Prostate gland (tissue), 2 donors: ENCODE results near the gene ARL6IP5. TPM values are rescaled to one million over a fixed set of nuclear protein-coding genes. Genes with fewer than 3 reads are reported as not detected.

Experiments used
- DNase-seq: peaks from one replicate; pipeline ENCODE4 v3.0.0-alpha.2; 2019; ENCODE audit warnings: low spot score
- H3K27ac ChIP-seq, 2 donors: fragments of 200-600 bp; sonication (generic); 2 replicates each; pipeline ENCODE4 v1.5.1; 2017 to 2019
- H3K27me3 ChIP-seq: fragments of 200-600 bp; sonication (generic); replicated peaks from 2 replicates; pipeline ENCODE4 v1.5.1; 2019; ENCODE audit not compliant: insufficient read depth
- H3K36me3 ChIP-seq, 2 donors: fragments of 200-600 bp; sonication (generic); 1 replicate in 1 of 2; 2 replicates in 1 of 2; pipeline versions ENCODE4 v1.5.1 to v1.8.1; 2017 to 2019
- H3K4me1 ChIP-seq: fragments of 200-600 bp; sonication (generic); replicated peaks from 2 replicates; pipeline ENCODE4 v1.5.1; 2019
- H3K4me3 ChIP-seq, 2 donors: fragments of 200-600 bp; sonication (generic); 2 replicates each; pipeline ENCODE4 v1.5.1; 2017 to 2019
- H3K9me3 ChIP-seq: fragments of 200-600 bp; sonication (generic); 2 replicates; pipeline ENCODE4 v1.5.1; 2017
- POLR2A ChIP-seq: fragments of 450-650 bp; IDR thresholded peaks from one replicate; pipeline ENCODE4 v1.6.1; 2016; ENCODE audit warnings: antibody characterized with exemption, mild to moderate bottlenecking
- POLR2AphosphoS5 ChIP-seq: sonication (generic); formaldehyde crosslinking; IDR thresholded peaks from one replicate; pipeline ENCODE4 v1.6.1; 2017; ENCODE audit warnings: antibody characterized with exemption
- WGBS: methylation state at CpG from one replicate; pipeline ENCODE4 v1.1.5; 2018; 5-methylcytosine and 5-hydroxymethylcytosine counted together
- intact Hi-C: fragments of 100-400 bp; cut with DNase I; formaldehyde crosslinking; loops from one replicate; pipeline ENCODE4 v1.14.2; 2022
- total RNA-seq, 2 donors: library from RNA; depleted of rRNA; stranded (reverse); fragments of >200 nt; gene quantifications; one replicate each; pipeline ENCODE4 v1.1.0, GENCODE V29; 2016
- TF ChIP-seq, protein P1 (sequence below), 4 experiments: fragments of 200-600 bp in 2 of 4; fragments of 450-650 bp in 2 of 4; sonication (generic) in 2 of 4; IDR thresholded peaks; 1 replicate in 3 of 4; 2 replicates in 1 of 4; pipeline ENCODE4 v1.5.1; 2016 to 2019; ENCODE audit warnings: antibody characterized with exemption in 4 of 4, mild to moderate bottlenecking in 2 of 4, moderate library complexity in 2 of 4

The ARL6IP5 gene, protein sequence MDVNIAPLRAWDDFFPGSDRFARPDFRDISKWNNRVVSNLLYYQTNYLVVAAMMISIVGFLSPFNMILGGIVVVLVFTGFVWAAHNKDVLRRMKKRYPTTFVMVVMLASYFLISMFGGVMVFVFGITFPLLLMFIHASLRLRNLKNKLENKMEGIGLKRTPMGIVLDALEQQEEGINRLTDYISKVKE
- 100 to 1,000 TPM; 102 to 169 TPM for total RNA-seq

DNA sequence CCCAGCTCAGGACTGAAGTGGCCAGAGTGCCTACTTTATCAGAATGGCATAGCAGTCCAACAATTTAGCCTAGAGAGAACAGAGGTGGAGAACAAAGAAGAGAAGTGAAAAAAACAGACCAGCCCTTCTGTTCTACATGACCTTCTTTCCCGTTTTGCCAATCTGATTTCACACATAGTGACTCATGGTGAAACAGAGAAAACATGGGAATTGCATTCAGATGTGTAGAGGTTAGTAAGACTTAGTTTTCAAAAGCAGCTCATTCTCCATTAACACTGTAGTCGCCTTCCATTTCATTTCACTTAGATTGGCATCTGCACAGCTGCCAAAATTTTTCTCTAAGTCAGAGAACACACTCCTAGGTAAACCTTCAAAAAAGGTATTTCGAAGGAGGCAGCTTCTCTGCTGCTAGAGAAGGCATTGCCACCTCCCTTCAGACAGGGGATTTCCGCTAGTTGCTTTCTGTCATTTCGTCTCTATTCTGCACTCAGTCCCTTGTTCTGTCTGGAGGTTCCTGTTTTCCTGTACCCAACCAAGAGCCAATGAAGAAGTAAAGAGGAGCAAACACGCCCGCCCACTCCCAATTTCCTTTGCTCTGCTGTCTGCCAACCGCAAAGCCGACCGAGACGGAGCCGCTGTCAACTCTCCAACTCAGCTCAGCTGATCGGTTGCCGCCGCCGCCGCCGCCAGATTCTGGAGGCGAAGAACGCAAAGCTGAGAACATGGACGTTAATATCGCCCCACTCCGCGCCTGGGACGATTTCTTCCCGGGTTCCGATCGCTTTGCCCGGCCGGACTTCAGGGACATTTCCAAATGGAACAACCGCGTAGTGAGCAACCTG lies at the start of gene ARL6IP5:
Gene ARL6IP5, plus strand, starts transcription at position 612 of the 842 bp plus-strand sequence. Its CDS starts 111 bp downstream, at position 723.
- Histone ChIP-seq H3K27ac (peak within 1 kb of the TSS; percentile 92), H3K36me3 (no peaks in the 10 kb centered on the region), H3K9me3 (no peaks in the 10 kb centered on the region), H3K4me3 (peak within 1 kb of the TSS; percentile 71 to 88), H3K27me3 (no peaks in the 10 kb centered on the region), H3K4me1 (peaks cover 16% of the 10 kb centered on the region)
- WGBS: 2% methylated on average over 29 of the region's 32 CpGs
- TF ChIP-seq POLR2AphosphoS5 (peak; percentile 90), POLR2A (peak; percentile 70)
- TF ChIP-seq, protein P1, sequence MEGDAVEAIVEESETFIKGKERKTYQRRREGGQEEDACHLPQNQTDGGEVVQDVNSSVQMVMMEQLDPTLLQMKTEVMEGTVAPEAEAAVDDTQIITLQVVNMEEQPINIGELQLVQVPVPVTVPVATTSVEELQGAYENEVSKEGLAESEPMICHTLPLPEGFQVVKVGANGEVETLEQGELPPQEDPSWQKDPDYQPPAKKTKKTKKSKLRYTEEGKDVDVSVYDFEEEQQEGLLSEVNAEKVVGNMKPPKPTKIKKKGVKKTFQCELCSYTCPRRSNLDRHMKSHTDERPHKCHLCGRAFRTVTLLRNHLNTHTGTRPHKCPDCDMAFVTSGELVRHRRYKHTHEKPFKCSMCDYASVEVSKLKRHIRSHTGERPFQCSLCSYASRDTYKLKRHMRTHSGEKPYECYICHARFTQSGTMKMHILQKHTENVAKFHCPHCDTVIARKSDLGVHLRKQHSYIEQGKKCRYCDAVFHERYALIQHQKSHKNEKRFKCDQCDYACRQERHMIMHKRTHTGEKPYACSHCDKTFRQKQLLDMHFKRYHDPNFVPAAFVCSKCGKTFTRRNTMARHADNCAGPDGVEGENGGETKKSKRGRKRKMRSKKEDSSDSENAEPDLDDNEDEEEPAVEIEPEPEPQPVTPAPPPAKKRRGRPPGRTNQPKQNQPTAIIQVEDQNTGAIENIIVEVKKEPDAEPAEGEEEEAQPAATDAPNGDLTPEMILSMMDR (IDR thresholded peaks at IDR 0.05): no peak
- intact Hi-C loops: no loop called here
- DNase-seq: peak; percentile 94

DNA sequence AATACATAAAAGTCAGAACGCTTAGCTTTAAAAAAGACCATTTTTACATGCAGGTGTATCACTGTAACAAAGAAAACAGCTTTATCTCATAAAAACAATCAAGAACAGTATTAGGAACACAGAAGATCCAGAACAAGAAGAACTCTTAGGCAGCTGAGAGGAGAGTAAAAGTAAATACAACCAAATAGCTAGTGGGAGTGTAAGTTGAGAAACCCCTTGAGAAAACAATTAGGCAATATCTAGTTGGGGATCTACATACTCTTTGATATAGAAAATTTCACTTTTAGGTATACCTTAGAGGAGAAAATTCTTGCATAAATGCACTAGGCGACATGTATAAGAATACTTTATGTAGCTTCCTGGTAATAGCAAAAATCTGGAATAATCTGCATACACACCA lies 40.1 kb upstream of the ARL6IP5 start:
- Histone ChIP-seq H3K4me3 (no peak overlapping the region), H3K9me3 (no peaks in the 10 kb centered on the region), H3K4me1 (no peaks in the 10 kb centered on the region), H3K27ac (no peak overlapping the region), H3K27me3 (no peaks in the 10 kb centered on the region), H3K36me3 (no peaks in the 10 kb centered on the region)
- WGBS: 82% methylated on average over 2 of the region's 2 CpGs
- DNase-seq: no peak
- intact Hi-C loops: no loop called here
- no peak for TF ChIP-seq POLR2A
- TF ChIP-seq, protein P1 (IDR thresholded peaks at IDR 0.05): no peak
- TF ChIP-seq POLR2AphosphoS5: no peak

DNA sequence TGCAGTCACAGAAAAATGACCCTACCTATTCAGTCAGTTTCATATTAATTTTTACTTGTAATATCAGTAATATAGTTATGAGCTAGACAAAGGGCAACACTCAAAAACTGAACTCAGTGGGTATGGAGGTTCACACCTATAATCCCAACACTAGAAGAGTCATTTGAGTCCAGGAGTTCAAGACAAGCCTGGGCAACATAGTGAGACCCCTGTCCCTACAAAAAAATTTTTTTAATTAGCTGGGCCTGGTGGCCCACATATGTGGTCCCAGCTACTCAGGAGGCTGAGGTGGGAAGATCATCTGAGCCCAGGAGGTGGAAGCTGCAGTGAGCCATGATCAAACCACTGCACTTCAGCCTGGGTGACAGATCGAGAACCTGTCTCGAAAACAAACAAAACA lies 35.7 kb upstream of the ARL6IP5 start:
- no peak overlapping the region for H3K27ac ChIP-seq
- intact Hi-C loops: no loop called here
- H3K4me1 ChIP-seq: no peaks in the 10 kb centered on the region
- no peak overlapping the region for H3K4me3 ChIP-seq
- no peak for DNase-seq
- 91% methylated on average over 2 of the region's 2 CpGs for WGBS
- no peaks in the 10 kb centered on the region for H3K36me3 ChIP-seq
- no peaks in the 10 kb centered on the region for H3K27me3 ChIP-seq
- no peak for TF ChIP-seq POLR2A
- TF ChIP-seq, protein P1 (IDR thresholded peaks at IDR 0.05): no peak
- no peak for TF ChIP-seq POLR2AphosphoS5
- no peaks in the 10 kb centered on the region for H3K9me3 ChIP-seq

DNA sequence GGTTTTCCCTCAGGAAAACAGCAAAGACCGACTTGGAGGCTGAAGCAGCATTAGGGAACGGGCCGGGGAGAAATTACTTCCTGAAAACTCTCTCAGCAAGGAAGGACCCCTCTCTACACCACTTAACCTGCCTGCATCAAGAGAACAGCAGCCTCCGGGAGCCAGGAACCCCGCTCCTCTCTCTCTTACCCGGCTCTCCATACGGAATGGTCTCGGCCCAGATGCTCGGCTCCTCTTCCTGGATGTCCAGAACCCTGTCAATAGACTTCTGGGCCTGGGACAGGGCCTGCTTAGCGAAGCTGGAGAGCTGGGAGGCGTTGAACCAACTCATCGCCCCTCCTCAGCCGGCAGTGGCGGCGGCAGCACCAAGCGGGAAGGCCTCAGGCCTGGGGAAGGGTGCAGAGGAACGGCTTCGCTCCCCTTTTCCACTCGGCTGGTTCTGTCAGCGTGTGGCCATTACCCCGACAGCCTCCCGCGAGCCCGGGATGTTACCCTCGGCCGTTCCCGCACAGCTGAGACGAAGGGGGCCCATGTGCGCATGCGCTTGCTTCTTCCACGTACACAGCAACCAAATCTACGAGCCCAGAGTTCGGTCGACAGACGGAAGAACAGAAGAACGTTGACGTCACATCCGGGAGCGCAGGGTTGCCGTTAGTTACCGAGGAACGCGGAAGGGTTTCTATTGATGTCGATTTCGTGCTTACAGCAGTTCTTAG lies 32.8 kb upstream of the ARL6IP5 start, which contains the start of gene TMF1:
Gene TMF1, minus strand, starts transcription at position 578 of the 716 bp plus-strand sequence. Its CDS starts 247 bp downstream, at position 331.
- no peaks in the 10 kb centered on the region for H3K36me3 ChIP-seq
- H3K4me3 ChIP-seq: peak within 1 kb of the TSS; percentile 63 to 64
- no peaks in the 10 kb centered on the region for H3K4me1 ChIP-seq
- H3K9me3 ChIP-seq: no peaks in the 10 kb centered on the region
- TF ChIP-seq POLR2A (peak; percentile 91), POLR2AphosphoS5 (peak; percentile 98)
- TF ChIP-seq, protein P1 (IDR thresholded peaks at IDR 0.05): peak in 1 of 4 experiments; percentile 12
- DNase-seq: peak; percentile 99
- under 1% methylated on average over 45 of the region's 45 CpGs for WGBS
- intact Hi-C loops: loop anchor here (5.0 kb wide), 1 partner anchor 40 kb away; the partner anchor contains the start of gene EOGT
- H3K27me3 ChIP-seq: no peaks in the 10 kb centered on the region
- H3K27ac ChIP-seq: peak within 1 kb of the TSS; percentile 92
